GM03348 (cell line): ENCODE results near the gene ASIC2.

ENCODE experiments used
- DNase-seq: peaks from one replicate; pipeline ENCODE4 v3.0.0; 2012; ENCODE audit warnings: low spot score

ASIC2 gene

GRCh38 chr17:33152783-33153182, 140.3 kb downstream of the ASIC2 start:
- no peak for DNase-seq

GRCh38 chr17:33151565-33151964, 141.5 kb downstream of the ASIC2 start:
- DNase-seq, result no peak

- no peak for DNase-seq
These were observed 147.2 kb downstream of the ASIC2 start for GRCh38 chr17:33145941-33146340.

GRCh38 chr17:33144837-33145236, 148.3 kb downstream of the ASIC2 start:
- DNase-seq, result no peak

- DNase-seq, result peak; percentile 12
These were observed 150.3 kb downstream of the ASIC2 start for GRCh38 chr17:33142705-33143299.

- DNase-seq, result no peak
These were observed 152.5 kb downstream of the ASIC2 start for GRCh38 chr17:33140413-33141099.

GRCh38 chr17:33138627-33139026, 154.5 kb downstream of the ASIC2 start:
- DNase-seq, result no peak

- no peak for DNase-seq
These were observed 155.7 kb downstream of the ASIC2 start for GRCh38 chr17:33137426-33137825.

GRCh38 chr17:33135691-33136090, 157.4 kb downstream of the ASIC2 start:
- no peak for DNase-seq

GRCh38 chr17:33131620-33132019, 161.5 kb downstream of the ASIC2 start:
- DNase-seq, result no peak

GRCh38 chr17:33127706-33128105, 165.4 kb downstream of the ASIC2 start:
- no peak for DNase-seq

- DNase-seq, result no peak
These were observed 167.0 kb downstream of the ASIC2 start for GRCh38 chr17:33126086-33126485.

GRCh38 chr17:33125552-33125950, 167.5 kb downstream of the ASIC2 start:
- no peak for DNase-seq

GRCh38 chr17:33124871-33125551, 168.1 kb downstream of the ASIC2 start:
- no peak for DNase-seq

GRCh38 chr17:33124185-33124584, 168.9 kb downstream of the ASIC2 start:
- DNase-seq, result no peak

GRCh38 chr17:33121756-33122155, 171.3 kb downstream of the ASIC2 start:
- DNase-seq, result no peak

GRCh38 chr17:33121272-33121671, 171.8 kb downstream of the ASIC2 start:
- no peak for DNase-seq

GRCh38 chr17:33120103-33120502, 173.0 kb downstream of the ASIC2 start:
- no peak for DNase-seq

- DNase-seq, result no peak
These were observed 174.6 kb downstream of the ASIC2 start for GRCh38 chr17:33118391-33119075.

GRCh38 chr17:33116021-33116551, 177.0 kb downstream of the ASIC2 start:
- DNase-seq, result no peak

- DNase-seq, result no peak
These were observed 177.7 kb downstream of the ASIC2 start for GRCh38 chr17:33115366-33115765.

- DNase-seq, result no peak
These were observed 179.1 kb downstream of the ASIC2 start for GRCh38 chr17:33113991-33114370.
